Limb (tissue), 2 donors: ENCODE measurements around the gene SRI.
A peak's percentile ranks its signal among the peaks of the same experiment; 100 is the strongest.
"Not testable (repeated sequence)": the region's sequence is repeated elsewhere in the genome, so short reads cannot be mapped to it uniquely, and the experiment has no call there.

Experiments used
- DNase-seq, 2 donors: peaks; one replicate each; pipeline ENCODE4 v3.0.0-alpha.2; 2016; ENCODE audit errors: extremely low spot score in 2 of 2

The SRI gene

DNA sequence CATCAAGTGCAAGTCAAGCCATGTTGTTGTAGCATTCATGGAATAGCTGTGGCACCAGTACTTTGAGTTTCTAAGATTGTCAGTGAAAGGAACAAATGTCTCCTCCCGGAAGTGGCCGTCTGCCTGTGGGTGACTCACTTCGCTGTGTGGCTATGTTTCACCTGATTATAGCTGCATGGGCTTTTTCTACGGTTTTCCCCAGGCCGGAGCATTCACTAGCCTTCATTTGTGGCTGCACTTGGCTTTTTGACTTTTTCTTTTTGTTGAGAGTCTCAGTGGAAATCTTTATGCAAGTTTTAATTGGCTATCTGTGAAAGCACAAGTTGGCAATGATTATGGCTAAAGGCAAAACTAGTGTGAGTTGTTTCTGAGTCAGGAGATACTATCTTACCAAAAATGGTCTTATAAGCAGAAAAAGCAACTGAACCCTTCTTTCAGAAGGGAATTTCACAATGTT, 35.0 kb downstream of the SRI start:
- DNase-seq = no peak

DNA sequence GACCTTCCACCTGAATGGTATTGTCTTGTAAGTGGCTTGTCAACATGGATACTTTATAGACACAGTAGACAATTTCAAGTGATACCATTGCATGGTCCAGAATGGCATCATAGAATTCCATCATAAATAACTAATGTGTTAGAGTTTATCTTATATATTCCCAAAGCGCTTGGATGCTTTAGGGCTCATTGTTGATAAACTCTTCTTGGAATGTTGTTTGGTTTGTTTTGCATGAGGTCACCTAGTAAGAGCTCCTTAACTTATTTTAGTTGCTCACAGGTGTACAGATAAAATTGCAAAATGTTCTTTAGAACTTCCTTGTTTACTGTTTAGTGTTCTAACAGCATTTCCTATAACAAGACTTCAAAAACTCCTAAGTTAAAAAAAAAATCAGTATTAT, 36.8 kb downstream of the SRI start:
- no peak for DNase-seq

- no peak for DNase-seq
Observed at GRCh38 chr7:88176190-88176589, 43.6 kb downstream of the SRI start.

DNA sequence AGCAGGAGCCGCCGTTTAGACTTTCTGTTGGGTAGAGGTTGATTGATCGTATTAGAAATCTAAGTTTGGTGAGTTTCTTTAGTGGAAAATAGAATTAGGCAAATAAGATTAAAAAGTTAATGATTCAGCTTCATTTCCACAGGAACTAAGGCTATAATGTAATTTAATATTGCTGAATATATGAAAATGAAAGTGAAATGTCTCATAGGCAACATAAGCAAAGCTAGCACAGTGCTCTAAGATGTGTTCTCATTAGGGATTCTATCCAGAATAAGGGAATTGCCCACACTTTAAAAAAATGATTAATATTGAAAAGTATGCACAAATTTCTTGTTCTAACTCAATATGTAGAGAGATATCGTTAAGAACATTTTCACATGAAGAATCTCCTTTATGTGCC, 47.0 kb downstream of the SRI start:
- no peak for DNase-seq

DNA sequence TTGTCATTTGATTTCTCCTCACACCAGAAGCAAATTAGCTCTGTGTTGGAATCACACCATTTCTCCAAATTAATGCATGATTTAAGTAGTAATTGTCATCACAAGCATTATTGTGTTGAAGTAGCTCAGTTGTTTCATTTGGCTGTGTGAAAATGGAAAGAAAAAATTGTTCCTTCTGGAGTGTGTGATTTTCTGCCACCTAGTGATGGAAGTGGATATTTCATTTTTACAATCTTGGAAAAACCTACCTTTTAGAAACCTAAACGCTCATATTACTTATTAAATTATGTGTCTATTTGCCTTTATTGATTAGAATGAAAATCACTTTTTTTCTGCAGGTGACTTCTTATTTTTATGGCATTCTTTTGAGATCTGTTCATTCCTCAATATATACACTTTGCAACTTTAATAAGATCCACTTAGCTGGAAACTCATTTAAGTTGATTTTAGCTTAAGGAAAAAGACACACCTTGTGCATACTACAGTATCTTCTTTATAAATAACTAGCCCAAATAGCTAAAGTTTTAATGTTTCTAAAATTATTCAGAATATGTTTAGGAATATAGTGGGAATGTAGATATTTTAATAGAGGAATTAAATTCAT, 50.0 kb downstream of the SRI start:
- DNase-seq = peak in 1 of 2 donors; percentile 53

GRCh38 chr7:88167721-88168120, 52.1 kb downstream of the SRI start:
- DNase-seq = no peak

- no peak for DNase-seq
Observed at GRCh38 chr7:88167223-88167622, 52.6 kb downstream of the SRI start.

DNA sequence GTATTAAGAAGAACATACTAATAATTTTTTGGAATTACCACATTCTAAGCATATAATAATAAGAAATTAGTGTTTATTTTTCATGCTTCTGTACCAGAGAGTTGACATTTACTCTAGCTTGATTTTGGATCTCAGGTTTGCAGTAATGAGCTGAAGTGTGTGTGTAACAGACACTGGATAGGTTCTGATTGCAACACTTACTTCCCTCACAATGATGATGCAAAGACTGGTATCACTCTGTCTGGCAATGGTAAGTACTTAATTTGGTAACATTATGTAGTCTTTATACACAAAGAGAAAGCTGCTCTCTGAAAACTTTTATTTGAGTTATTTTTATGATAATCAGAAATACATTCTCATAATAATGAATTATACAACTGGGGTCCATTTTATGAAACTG, 54.1 kb downstream of the SRI start:
- no peak for DNase-seq

GRCh38 chr7:88159741-88160140, 60.1 kb downstream of the SRI start:
- DNase-seq = not testable (repeated sequence)

DNA sequence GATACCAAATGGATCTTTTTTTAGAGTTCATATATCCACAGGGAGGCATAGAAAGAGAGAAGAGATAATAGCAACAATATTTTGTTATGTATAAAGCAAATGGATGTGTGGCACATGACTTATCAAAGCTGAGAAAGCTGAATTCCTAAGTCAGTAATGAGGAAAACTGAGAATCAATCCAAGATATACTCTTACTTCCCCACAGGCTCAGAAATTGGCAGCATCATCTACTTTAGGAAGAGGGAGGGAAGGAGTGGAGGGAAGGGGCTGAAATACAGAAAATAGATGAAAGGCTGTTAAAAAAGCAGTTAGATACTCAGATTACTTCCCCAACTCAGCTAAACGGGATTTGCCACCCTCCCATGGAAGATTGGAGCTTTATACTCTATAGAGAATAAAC, 63.5 kb downstream of the SRI start:
- DNase-seq = peak in 1 of 2 donors; percentile 14

- DNase-seq = no peak
Observed at GRCh38 chr7:88155756-88156155, 64.1 kb downstream of the SRI start.
